Cardiac fibroblast (primary cell): Measurements from ENCODE around the gene RPL37A.

Experiments used
- DNase-seq, 2 donors: peaks; one replicate each; pipeline versions ENCODE4 v3.0.0 to v3.0.0-alpha.2; 2010; ENCODE audit warnings: low read depth in 2 of 2
- H3K4me3 ChIP-seq, 2 donors: replicated peaks in 1 of 2; 1 replicate in 1 of 2; 2 replicates in 1 of 2; pipeline ENCODE4 v1.5.1; 2011; ENCODE audit warnings: low read depth in 2 of 2, low read length in 2 of 2, mild to moderate bottlenecking in 2 of 2, moderate library complexity in 1 of 2
- CTCF ChIP-seq: IDR thresholded peaks from one replicate; pipeline ENCODE4 v1.5.1; 2011; ENCODE audit warnings: low read depth, mild to moderate bottlenecking, low read length, inconsistent platforms

Gene RPL37A

GRCh38 chr2:216540920-216541319 is 42.3 kb downstream of the RPL37A start:
- no peak overlapping the region for H3K4me3 ChIP-seq
- DNase-seq, result no peak
- no peak for TF ChIP-seq CTCF

DNA sequence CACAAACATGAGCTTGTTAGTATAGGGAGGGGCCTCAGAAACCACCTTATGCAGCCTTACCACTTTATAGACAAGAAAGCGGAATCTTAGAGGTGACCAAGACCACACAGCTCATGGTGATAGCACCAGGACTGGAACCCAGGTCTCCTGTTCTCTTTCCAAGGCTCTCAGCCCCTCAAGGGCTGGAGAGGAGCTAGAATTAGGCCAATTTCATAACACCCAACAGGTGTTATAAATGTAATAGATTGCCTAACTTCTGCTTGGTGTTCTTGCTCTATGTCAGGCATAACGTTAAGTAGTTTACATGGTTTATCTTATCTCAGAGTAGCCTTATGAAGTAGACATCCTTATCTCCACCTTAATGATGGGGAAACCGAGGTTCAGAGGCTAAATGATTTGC is 42.9 kb downstream of the RPL37A start:
- DNase-seq, result no peak
- TF ChIP-seq CTCF, result no peak
- H3K4me3 ChIP-seq, result no peak overlapping the region

DNA sequence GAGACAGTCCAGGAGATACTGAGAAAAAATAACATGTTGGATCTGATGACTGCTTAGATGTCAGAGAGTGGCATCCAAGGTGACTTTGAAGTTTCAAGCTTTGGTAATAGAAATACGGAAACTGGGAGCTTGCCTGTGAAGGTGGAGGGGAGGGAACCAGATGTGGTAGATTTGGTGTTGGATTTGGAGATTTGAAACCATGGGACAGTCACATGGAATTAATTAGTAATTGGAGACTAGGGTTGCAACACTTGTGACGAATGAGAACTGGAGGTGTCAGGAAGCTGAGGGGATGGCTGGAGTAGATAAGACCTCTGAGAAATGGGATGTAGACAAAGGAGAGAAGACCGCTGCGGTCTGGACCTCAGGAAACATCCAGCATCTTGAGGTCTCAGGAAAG is 46.7 kb downstream of the RPL37A start:
- TF ChIP-seq CTCF, result no peak

GRCh38 chr2:216546241-216546640 is 47.6 kb downstream of the RPL37A start:
- TF ChIP-seq CTCF, result no peak
- no peak overlapping the region for H3K4me3 ChIP-seq
- no peak for DNase-seq

More for the DNA sequence above, 46.7 kb downstream of the RPL37A start:
- DNase-seq, result peak in 1 of 2 donors; percentile 72
- no peak overlapping the region for H3K4me3 ChIP-seq

DNA sequence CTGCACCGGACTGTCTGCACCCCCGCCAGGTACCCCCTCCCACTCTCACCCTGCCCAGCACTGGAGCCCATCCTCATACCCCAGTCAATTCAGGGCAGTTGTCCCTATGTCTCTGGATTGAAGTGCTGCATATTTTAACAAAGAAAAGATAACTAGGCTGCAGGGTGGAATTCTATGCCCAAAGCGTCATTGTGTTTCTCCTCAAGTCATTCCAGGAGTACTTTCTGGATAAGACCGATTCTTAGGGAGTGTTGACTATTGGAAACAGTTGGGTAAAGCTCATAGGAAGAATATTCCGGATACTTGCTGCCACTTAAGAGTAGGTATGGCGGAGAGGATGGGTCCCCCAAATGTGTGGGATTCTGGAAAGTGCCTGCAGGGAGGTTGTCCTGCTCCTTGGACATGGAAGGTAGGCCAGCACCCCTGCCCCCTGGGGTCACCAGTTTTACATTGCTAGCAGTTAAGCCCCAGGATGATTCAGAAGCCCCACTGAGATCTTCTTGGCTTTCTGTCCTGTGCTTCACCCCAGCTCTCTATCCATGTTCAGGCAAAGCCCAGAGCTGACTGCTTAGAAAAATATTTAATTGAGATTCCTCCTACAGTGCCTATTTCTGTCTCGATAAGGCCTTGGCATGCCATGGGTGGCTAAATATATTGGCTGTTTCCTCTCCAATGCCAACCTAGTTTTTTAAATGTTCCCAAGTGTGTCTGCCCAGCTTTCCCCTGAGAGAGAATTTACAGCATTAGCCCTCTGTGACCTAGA is 48.2 kb downstream of the RPL37A start:
- peak; percentile 23 to 50 for DNase-seq
- H3K4me3 ChIP-seq, result no peak overlapping the region
- TF ChIP-seq CTCF, result no peak

DNA sequence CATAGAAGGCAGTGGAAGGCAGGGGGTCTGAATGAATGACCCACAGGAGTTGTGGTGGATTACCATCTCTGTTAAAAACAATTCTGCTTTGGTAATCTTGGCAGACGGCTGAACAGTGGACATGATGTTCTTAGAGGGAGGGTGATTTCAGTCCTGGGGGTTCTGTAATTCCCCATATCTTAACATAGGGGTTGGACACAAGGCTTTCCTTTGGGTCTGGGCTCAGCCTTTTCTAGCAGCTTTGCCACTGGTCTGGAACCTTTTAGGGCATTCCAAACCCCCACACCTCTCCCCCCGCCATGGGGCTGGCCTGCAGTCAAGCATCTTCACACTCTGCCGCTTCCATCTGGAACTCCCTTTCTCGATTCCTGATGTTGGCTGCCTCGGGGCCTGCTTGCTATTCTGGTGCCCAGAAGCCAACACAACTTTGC is 50.3 kb downstream of the RPL37A start:
- no peak for TF ChIP-seq CTCF
- no peak for DNase-seq

More for the DNA sequence above, 50.3 kb downstream of the RPL37A start:
- no peak overlapping the region for H3K4me3 ChIP-seq
